HL-60 (cell line): ENCODE data around the gene LMF1.

Source experiments
- CTCF ChIP-seq: IDR thresholded peaks from one replicate; pipeline ENCODE4 v1.5.1; 2011; ENCODE audit warnings: low read length, control low read depth, inconsistent platforms; ENCODE audit not compliant: insufficient read depth
- GABPA ChIP-seq: IDR thresholded peaks from 2 replicates; pipeline ENCODE4 v1.6.1; 2012; ENCODE audit warnings: low read depth
- POLR2AphosphoS5 ChIP-seq: IDR thresholded peaks from 2 replicates; pipeline ENCODE4 v1.6.1; 2012; ENCODE audit warnings: low read depth

GRCh38 chr16:981695-982144 lies 10.9 kb upstream of the LMF1 start, which contains the start of gene SOX8:
- TF ChIP-seq CTCF (no peak), GABPA (no peak), POLR2AphosphoS5 (no peak)
